ENCODE measurements around the gene C18orf63.
"Not testable (repeated sequence)": the region's sequence is repeated elsewhere in the genome, so short reads cannot be mapped to it uniquely, and the experiment has no call there.

Gene C18orf63

GRCh38 chr18:74286856-74287255, 28.8 kb upstream of the C18orf63 start:
- no peak for DNase-seq

- DNase-seq = no peak
These were observed 27.6 kb upstream of the C18orf63 start for GRCh38 chr18:74288041-74288440.

- DNase-seq = no peak
These were observed 26.9 kb upstream of the C18orf63 start for GRCh38 chr18:74288730-74289129.

- no peak for DNase-seq
These were observed 26.5 kb upstream of the C18orf63 start for GRCh38 chr18:74289137-74289536.

GRCh38 chr18:74290021-74290420, 25.6 kb upstream of the C18orf63 start:
- DNase-seq = no peak

- DNase-seq = no peak
These were observed 24.7 kb upstream of the C18orf63 start for GRCh38 chr18:74290794-74291471.

GRCh38 chr18:74291472-74291770, 24.2 kb upstream of the C18orf63 start:
- DNase-seq = no peak

GRCh38 chr18:74291771-74292540, 23.7 kb upstream of the C18orf63 start, which contains the start of gene CYB5A:
Gene CYB5A (minus strand): TSS chr18:74291963. CDS start chr18:74291875, 88 bp downstream.
- peak; percentile 76 to 92 for DNase-seq

GRCh38 chr18:74292541-74292858, 23.1 kb upstream of the C18orf63 start:
- DNase-seq = no peak

- DNase-seq = not testable (repeated sequence)
These were observed 22.7 kb upstream of the C18orf63 start for GRCh38 chr18:74292982-74293381.

GRCh38 chr18:74294526-74294925, 21.1 kb upstream of the C18orf63 start:
- no peak for DNase-seq

GRCh38 chr18:74299162-74299561, 16.5 kb upstream of the C18orf63 start:
- DNase-seq = no peak

GRCh38 chr18:74299746-74300145, 15.9 kb upstream of the C18orf63 start:
- DNase-seq = no peak

GRCh38 chr18:74303306-74303705, 12.3 kb upstream of the C18orf63 start:
- DNase-seq = no peak

GRCh38 chr18:74303936-74304335, 11.7 kb upstream of the C18orf63 start:
- DNase-seq = no peak

GRCh38 chr18:74310411-74310810, 5.2 kb upstream of the C18orf63 start:
- DNase-seq = peak; percentile 11 to 61

- DNase-seq = no peak
These were observed 4.6 kb upstream of the C18orf63 start for GRCh38 chr18:74311000-74311399.

GRCh38 chr18:74314759-74315463, 728 bp upstream of the C18orf63 start:
- DNase-seq = no peak

GRCh38 chr18:74316257-74317170, 875 bp downstream of the C18orf63 start:
- DNase-seq = peak in 1 of 2 experiments; percentile 73

- no peak for DNase-seq
These were observed 10.6 kb downstream of the C18orf63 start for GRCh38 chr18:74326231-74326630.

GRCh38 chr18:74326791-74327190, 11.2 kb downstream of the C18orf63 start:
- DNase-seq = not testable (repeated sequence)

- no peak for DNase-seq
These were observed 12.6 kb downstream of the C18orf63 start for GRCh38 chr18:74328206-74328605.

- no peak for DNase-seq
These were observed 14.1 kb downstream of the C18orf63 start for GRCh38 chr18:74329688-74330205.
